ENCODE results near the gene CYP4A22. TPM values are rescaled to one million over a fixed set of nuclear protein-coding genes. Genes with fewer than 3 reads are reported as not detected.

CYP4A22 gene
- total and polyA plus RNA-seq, 9 of the 15 experiments (the other 6 are each of a cell fraction or from before 2014, with no cell fraction given), result 0.07 TPM; not detected in 8

GRCh38 chr1:47181095-47181954 is 44.1 kb downstream of the CYP4A22 start (continued):
- TF ChIP-seq CLOCK (CRISPR knock-in tag; IDR thresholded peaks at IDR 0.05; ENCODE audit: borderline replicate concordance), result peak; percentile 96
- peak; percentile 56; the same call in 1 of the 2 replicates for TF ChIP-seq ZNF140 (CRISPR knock-in tag; IDR thresholded peaks at IDR 0.05)
- TF ChIP-seq IFI16 (CRISPR knock-in tag; IDR thresholded peaks at IDR 0.05), result 0 out of 2 replicates have a peak, but pooled peaks have one; percentile 10
- no peak; a peak in 1 of 4 replicates for TF ChIP-seq MNT (conservative IDR thresholded peaks at IDR 0.05)
- TF ChIP-seq, protein P1, sequence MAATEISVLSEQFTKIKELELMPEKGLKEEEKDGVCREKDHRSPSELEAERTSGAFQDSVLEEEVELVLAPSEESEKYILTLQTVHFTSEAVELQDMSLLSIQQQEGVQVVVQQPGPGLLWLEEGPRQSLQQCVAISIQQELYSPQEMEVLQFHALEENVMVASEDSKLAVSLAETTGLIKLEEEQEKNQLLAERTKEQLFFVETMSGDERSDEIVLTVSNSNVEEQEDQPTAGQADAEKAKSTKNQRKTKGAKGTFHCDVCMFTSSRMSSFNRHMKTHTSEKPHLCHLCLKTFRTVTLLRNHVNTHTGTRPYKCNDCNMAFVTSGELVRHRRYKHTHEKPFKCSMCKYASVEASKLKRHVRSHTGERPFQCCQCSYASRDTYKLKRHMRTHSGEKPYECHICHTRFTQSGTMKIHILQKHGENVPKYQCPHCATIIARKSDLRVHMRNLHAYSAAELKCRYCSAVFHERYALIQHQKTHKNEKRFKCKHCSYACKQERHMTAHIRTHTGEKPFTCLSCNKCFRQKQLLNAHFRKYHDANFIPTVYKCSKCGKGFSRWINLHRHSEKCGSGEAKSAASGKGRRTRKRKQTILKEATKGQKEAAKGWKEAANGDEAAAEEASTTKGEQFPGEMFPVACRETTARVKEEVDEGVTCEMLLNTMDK (IDR thresholded peaks at IDR 0.05; ENCODE audit: borderline replicate concordance, insufficient read depth, low read depth, low read length, poor library complexity, severe bottlenecking), result no peak
- TF ChIP-seq ZBED1 (IDR thresholded peaks at IDR 0.05), result peak; percentile 98
- TF ChIP-seq POLR2G (IDR thresholded peaks at IDR 0.05; ENCODE audit: low read depth, low read length), result peak; percentile 63; the same call in 1 of the 2 replicates
- TF ChIP-seq, protein P2, sequence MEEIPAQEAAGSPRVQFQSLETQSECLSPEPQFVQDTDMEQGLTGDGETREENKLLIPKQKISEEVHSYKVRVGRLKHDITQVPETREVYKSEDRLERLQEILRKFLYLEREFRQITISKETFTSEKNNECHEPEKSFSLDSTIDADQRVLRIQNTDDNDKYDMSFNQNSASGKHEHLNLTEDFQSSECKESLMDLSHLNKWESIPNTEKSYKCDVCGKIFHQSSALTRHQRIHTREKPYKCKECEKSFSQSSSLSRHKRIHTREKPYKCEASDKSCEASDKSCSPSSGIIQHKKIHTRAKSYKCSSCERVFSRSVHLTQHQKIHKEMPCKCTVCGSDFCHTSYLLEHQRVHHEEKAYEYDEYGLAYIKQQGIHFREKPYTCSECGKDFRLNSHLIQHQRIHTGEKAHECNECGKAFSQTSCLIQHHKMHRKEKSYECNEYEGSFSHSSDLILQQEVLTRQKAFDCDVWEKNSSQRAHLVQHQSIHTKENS (CRISPR knock-in tag; IDR thresholded peaks at IDR 0.05), result no peak
- peak; percentile 89 for TF ChIP-seq EGR1 (conservative IDR thresholded peaks at IDR 0.05)
- TF ChIP-seq, protein P3, sequence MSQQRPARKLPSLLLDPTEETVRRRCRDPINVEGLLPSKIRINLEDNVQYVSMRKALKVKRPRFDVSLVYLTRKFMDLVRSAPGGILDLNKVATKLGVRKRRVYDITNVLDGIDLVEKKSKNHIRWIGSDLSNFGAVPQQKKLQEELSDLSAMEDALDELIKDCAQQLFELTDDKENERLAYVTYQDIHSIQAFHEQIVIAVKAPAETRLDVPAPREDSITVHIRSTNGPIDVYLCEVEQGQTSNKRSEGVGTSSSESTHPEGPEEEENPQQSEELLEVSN (IDR thresholded peaks at IDR 0.05; ENCODE audit: borderline replicate concordance in 1 of 2, extremely low read depth in 1 of 2, insufficient read depth in 1 of 2, insufficient read length in 1 of 2, low read depth in 1 of 2, low read length in 1 of 2, poor library complexity in 1 of 2, severe bottlenecking in 1 of 2), result peak in 1 of 2 experiments; percentile 12
- TF ChIP-seq ATF4 (CRISPR knock-in tag; IDR thresholded peaks at IDR 0.05), result peak; percentile 95
- peak; percentile 66; the same call in 1 of the 2 replicates for TF ChIP-seq NR2C2 (CRISPR knock-in tag; IDR thresholded peaks at IDR 0.05)
- TF ChIP-seq NR2C2 (tag; IDR thresholded peaks at IDR 0.05), result peak; percentile 59; the same call in 1 of the 2 replicates
- TF ChIP-seq MTA3 (IDR thresholded peaks at IDR 0.05; ENCODE audit: borderline replicate concordance), result peak; percentile 96
- peak; percentile 100 for TF ChIP-seq KHSRP (IDR thresholded peaks at IDR 0.05)
- peak; percentile 99 for TF ChIP-seq RB1 (IDR thresholded peaks at IDR 0.05; ENCODE audit: low read depth)

Data from K562 (cell line).